Retinal pigment epithelial cell (primary cell): ENCODE measurements around the gene MS4A13.
"Not testable (repeated sequence)": the region's sequence is repeated elsewhere in the genome, so short reads cannot be mapped to it uniquely, and the experiment has no call there.

ENCODE experiments used
- DNase-seq: peaks from one replicate; pipeline ENCODE4 v3.0.0-alpha.2; 2010; ENCODE audit warnings: low read depth
- H3K4me3 ChIP-seq: 2 replicates; pipeline ENCODE4 v1.5.1; 2011; ENCODE audit warnings: mild to moderate bottlenecking, low read length, control low read depth, moderate library complexity
- TF ChIP-seq, protein P1 (sequence below): conservative IDR thresholded peaks from 2 replicates; pipeline ENCODE4 v1.5.1; 2011; ENCODE audit warnings: low read depth, low read length, control low read depth, inconsistent platforms

Gene MS4A13

DNA sequence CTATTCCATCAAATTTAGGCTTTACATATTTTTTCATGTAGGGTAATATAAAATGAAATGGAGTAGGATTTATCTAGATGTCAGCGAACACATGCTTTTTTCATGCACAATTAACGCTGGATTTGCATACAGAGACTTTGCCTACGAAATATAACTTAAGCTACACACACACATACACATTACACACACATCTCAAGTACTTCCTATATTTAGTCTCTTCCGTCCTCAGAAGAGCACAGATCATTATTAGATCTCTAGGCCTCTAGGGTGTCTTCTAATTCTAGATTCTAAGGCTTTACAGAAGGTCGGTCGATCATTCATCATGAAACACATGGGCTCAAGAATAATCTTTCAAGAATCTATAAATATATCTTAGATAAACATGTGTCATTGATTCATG, 3.8 kb upstream of the MS4A13 start:
- H3K4me3 ChIP-seq: no peak overlapping the region
- no peak for DNase-seq
- TF ChIP-seq, protein P1, sequence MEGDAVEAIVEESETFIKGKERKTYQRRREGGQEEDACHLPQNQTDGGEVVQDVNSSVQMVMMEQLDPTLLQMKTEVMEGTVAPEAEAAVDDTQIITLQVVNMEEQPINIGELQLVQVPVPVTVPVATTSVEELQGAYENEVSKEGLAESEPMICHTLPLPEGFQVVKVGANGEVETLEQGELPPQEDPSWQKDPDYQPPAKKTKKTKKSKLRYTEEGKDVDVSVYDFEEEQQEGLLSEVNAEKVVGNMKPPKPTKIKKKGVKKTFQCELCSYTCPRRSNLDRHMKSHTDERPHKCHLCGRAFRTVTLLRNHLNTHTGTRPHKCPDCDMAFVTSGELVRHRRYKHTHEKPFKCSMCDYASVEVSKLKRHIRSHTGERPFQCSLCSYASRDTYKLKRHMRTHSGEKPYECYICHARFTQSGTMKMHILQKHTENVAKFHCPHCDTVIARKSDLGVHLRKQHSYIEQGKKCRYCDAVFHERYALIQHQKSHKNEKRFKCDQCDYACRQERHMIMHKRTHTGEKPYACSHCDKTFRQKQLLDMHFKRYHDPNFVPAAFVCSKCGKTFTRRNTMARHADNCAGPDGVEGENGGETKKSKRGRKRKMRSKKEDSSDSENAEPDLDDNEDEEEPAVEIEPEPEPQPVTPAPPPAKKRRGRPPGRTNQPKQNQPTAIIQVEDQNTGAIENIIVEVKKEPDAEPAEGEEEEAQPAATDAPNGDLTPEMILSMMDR: no peak

DNA sequence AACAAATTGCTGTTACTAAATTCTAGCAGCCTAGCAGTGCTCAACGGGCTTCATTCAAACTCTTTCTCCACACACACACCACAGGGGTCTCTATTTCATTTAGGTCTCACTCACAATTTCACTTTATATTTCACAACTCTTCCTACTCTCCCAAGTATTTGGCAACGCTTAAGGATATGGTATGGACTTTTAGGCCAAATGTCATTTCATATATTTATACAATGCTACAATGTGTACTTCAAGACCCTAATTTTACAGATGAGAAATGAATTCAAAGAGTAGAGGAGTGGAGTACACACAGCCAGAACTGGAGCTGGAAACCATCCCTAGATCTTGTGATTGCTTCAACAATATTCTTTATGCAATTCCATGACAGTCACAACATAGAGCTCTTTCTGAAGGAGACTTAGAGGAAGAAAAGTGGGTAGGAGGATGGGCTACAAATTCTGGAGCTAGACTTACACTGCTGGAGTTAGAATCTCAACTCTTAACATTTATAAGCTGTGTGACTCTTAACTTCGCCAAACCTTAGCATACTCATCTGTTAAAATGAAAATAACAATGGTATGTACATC, 2.5 kb upstream of the MS4A13 start:
- TF ChIP-seq, protein P1: no peak
- no peak overlapping the region for H3K4me3 ChIP-seq
- no peak for DNase-seq

DNA sequence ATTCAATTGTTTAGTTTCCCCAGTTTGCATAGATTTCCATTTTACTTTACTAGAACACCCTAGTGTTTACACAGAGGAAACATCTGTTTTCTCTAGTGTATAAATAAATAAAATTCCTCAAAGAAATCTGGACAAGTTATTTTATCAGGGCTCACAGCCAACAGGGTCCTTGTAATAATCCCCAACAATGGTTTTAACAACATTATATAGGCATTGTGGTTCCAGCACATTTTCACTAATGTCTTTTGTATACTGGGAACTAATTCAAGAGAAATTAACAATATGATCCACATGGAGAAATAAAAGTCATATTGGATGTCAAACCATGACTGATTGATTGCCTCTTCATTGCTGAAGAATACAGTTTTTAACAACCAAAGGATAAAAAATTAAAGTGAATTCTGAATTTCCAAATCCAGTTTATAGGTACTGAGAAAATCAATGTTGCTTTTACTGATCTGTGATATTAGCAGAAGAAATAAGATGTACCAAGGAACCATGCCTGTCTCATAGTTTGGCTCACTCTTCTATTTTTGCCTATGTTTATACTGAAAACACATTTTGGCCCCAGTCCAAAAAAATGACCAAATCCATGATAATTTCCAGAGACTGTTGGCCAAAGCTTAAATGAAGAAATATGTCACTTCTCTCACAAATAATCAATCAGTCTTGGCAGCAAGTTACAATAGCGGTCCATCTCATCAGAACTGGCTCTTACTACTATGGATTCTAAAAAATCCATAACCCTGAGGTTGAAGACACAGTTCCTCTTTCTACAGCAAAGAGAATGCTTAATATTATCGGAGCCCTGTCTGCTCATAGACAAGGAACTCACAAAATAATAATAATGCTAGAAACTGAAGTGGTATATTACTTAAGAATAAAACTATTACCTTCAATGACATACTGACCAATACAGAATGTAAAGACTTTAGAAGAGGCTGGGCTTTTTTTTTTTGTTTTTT, 1.4 kb upstream of the MS4A13 start:
- no peak overlapping the region for H3K4me3 ChIP-seq
- TF ChIP-seq, protein P1: no peak
- DNase-seq: no peak

DNA sequence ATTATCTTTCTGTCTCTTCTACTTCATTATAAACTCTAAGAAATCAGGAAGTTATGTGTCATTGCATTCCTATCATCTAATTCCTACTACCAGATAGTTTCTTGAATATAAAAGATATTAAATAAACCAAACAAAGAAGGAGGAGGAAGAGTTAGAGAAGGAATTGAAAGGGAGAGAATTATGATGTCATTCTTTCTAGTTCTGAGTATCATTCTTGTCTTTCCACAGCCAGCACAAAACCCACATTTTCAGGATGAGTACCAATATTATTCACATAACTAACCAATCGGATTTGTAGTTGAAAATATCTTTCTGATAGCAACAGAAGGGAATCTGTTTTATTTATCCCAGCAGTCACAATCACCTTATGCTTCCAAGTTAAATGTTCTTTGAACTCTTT, 13.3 kb downstream of the MS4A13 start:
- TF ChIP-seq, protein P1: no peak
- no peak for DNase-seq
- no peak overlapping the region for H3K4me3 ChIP-seq

DNA sequence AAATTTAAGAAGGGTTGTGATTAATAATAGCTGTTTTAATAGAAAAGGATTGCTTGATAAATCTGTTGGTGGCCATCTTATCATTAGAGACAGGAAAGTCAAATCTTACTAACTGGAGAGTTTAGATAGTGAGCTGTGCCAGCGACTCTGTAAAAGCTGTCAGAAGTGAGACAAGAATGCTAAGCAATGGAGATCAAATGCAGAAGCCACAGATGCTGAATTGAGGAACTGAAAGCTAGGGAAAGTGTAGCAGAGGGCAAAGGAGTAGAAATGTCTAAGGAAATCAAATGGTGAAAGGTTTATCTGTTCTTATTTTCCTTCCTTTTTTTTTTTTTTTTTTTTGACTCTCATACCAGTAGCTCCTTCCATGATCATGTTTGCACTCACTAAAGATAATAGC, 13.7 kb downstream of the MS4A13 start:
- DNase-seq: no peak
- no peak overlapping the region for H3K4me3 ChIP-seq
- TF ChIP-seq, protein P1: no peak

DNA sequence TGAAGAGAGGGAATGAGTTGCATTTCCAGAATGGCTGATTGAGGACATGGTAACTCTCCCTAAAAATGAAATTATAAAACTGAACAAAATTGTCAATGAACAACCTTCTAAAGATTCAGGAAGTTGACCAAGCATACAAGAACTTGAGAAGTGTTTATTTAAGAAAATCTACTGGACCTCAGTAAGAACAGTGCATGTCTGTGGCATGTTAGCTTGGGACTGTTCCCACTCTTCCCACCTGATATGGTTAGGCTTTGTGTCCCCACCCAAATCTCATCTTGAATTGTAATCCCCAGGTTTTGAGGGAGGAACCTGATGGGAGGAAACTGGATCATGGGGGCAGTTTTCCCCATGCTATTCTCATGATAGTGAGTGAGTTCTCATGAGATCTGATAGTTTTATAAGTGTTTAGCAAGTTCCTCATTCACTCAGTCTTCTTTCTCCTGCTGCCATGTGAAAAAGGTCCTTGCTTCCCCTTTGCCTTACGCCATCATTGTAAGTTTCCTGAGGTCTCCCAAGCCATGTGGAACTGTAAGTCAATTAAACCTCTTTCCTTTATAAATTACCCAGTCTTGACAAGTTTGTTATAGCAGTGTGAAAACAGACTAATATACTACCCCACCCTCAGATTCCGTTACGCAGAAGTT, 15.4 kb downstream of the MS4A13 start:
- TF ChIP-seq, protein P1: no peak

DNA sequence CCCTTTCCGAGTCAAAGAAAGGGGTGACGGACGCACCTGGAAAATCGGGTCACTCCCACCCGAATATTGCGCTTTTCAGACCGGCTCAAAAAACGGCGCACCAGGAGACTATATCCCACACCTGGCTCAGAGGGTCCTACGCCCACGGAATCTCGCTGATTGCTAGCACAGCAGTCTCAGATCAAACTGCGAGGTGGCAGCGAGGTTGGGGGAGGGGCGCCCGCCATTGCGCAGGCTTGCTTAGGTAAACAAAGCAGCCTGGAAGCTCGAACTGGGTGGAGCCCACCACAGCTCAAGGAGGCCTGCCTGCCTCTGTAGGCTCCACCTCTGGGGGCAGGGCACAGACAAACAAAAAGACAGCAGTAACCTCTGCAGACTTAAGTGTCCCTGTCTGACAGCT, 17.2 kb downstream of the MS4A13 start:
- H3K4me3 ChIP-seq, DNase-seq: not testable (repeated sequence)

More for the DNA sequence above, 15.4 kb downstream of the MS4A13 start:
- no peak for DNase-seq
- no peak overlapping the region for H3K4me3 ChIP-seq

DNA sequence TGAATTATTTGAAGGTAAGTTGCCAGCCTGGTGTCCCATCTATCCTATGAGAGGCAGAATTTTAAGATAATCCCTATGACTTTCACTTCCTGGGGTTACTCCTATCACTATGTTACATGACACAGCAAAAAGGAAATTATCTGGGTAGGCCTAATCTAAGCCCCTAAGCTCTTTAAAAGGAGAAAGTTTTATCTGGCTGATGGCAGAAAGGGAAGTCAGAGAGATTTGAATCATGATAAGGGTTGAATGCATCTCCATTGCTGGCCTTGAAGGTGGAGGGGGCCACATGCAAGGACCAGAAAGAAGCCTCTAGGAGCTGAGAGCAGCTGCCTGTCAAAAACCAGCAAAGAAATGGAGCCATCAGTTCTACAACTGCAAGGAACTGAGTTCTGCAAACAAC, 23.4 kb downstream of the MS4A13 start:
- not testable (repeated sequence) for DNase-seq

More for the DNA sequence above, 23.4 kb downstream of the MS4A13 start:
- not testable (repeated sequence) for H3K4me3 ChIP-seq
